NCI-H226 (cell line): ENCODE measurements around the gene EI24.

Experiments
- DNase-seq: peaks from one replicate; pipeline ENCODE4 v3.0.0-alpha.2; 2015

The EI24 gene

DNA sequence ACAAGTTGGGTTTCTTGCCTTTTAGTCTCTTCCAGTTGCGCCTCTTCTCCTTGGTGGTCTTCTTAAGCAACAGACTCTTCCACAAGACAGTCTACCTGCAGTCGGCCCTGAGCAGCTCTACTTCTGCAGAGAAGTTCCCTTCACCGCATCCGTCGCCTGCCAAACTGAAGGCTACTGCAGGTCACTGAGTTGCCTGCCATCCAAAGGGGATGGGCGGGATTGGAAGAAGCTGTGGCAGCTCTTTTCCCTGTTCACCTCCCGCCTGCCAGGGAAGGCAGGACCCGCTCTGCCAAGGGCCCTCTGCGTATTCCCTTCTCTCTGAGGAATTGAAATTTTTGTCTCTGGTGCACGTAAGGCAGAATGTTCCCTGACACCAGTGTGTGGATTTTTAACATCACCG lies 14.2 kb downstream of the EI24 start:
- DNase-seq, result no peak

GRCh38 chr11:125585487-125585886 lies 16.2 kb downstream of the EI24 start:
- no peak for DNase-seq

DNA sequence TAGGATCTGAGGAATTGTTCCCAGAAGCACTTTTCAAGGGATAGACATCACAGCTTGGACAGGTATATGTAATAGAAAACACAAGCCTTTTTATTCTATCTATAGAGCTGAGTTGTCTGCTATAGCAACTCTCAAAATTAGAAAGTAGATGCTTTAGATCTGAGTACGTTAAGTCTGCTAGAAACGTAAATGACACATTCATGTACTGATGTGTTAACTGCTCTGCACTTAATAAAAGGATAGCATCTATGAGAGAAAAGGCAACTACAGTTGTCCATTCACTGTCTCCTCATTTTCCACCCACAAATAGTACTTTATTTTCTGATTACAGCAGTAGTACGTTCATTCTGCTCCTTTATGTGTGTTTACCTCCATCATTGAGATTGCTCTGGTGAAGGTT lies 17.3 kb downstream of the EI24 start:
- no peak for DNase-seq

- no peak for DNase-seq
Measured at GRCh38 chr11:125587480-125587879, 18.2 kb downstream of the EI24 start.

DNA sequence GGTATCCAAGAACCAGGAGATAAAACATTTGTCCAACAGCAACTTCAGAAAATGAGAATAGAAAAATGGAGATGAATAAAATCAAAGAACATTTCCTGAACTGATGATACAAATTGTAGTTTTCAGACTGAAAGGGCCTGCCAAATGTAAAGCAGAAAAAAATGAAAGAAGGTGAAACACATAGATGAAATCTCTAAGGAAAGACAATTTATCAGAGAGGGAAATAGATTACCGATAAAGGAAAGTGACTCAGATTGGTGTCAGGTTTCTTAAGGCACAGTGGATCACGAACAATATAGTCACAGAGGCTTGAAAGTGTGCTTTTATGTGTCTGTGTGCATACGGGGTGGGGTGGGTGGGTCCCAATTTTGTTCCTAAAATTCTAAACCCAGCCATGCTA lies 19.2 kb downstream of the EI24 start:
- no peak for DNase-seq

- DNase-seq, result peak; percentile 7
Measured at GRCh38 chr11:125591649-125592304, 22.5 kb downstream of the EI24 start.

- peak; percentile 100 for DNase-seq
Measured at GRCh38 chr11:125592305-125593113, 23.2 kb downstream of the EI24 start, which contains the start of gene STT3A. Gene STT3A, plus strand, starts transcription at chr11:125592852. Its CDS starts 3,064 bp downstream, at chr11:125595916.

DNA sequence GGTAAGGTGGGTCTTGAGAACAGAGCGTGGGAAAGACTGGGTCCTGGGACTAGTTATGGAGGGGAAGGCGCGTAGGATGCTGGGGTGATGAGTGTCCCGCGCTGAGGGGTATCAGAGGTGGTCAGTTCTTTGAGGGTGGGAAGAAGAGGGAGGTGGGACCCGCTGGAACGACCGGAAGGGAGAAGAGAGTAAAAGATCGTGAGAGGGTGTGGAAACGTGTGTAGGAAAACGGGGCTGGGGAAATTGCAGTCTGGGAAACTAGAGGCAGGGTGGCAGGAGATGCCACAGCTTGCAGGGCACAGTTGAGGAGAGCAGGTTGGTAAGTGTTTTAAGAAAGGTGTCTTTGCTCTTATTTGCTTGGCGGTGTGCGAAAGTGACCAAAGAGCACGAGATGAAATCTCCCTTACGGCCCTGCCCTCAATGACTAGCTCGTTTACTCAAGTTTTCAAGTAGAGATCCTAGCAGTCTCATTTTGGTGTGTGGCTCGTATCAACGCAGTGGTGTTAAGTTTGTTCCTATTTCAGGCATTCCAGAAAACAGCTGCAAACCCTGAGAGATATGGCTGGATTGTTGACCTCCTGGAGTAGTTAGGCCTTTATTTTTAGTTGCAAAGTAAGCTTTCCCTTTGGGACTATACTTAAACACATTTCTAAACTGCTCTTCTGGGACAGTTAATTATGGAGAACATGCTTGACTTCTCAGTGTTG lies 24.0 kb downstream of the EI24 start:
- DNase-seq, result peak; percentile 45

DNA sequence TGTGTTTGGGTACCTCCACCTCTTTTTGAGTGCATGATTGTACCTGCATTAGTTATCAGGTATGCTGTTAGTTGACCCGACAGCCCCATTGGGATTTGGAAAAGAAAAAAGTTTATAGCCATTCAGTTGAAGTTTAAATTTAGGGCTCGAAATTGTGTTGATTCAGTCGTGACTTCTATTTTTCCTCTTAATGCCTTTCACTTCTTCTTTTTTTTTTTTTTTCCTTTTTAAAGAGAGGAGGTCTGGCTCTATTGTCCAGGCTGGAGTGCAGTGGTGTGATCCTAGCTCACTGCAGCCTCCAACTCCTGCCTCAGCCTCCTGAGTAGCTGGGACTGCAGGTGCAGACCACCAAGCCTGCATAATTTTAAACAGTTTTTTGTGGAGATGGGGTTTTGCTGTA lies 25.7 kb downstream of the EI24 start:
- no peak for DNase-seq

GRCh38 chr11:125600663-125601062 lies 31.4 kb downstream of the EI24 start:
- no peak for DNase-seq

GRCh38 chr11:125603207-125603606 lies 33.9 kb downstream of the EI24 start:
- no peak for DNase-seq

- no peak for DNase-seq
Measured at GRCh38 chr11:125605417-125605816, 36.1 kb downstream of the EI24 start.

GRCh38 chr11:125609545-125609944 lies 40.3 kb downstream of the EI24 start:
- DNase-seq, result no peak

DNA sequence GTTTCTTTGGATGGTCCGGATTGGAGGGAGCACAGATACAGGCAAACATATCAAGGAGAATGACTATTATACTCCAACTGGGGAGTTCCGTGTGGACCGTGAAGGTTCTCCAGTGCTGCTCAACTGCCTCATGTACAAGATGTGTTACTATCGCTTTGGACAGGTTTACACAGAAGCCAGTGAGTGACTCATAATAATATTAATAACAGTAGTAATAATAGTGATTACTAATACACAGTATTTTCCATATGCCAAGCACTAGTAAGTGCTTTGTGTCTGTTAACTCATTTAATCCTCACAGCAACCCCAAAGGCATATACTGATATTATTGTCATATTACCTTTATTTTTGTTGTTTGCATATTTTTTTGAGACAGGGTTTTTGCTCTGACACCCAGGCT lies 49.1 kb downstream of the EI24 start:
- DNase-seq, result no peak

DNA sequence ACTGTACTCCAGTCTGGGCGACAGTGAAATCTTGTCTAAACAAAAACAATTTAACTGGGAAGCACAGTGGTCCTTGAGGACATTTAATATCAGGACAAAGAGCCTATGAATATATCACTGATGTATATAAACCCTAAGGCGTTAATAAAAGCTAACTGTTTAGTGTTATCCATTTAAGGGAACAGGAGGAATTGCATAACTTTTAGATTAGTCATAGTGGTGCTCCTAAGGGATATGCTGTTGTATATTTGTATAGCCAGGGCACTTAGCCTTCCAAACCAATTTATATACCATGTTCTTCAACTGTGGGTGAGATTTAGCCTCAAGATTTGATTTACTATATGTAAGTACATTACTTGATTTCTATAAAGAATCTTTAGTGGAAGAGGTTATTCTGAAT lies 52.7 kb downstream of the EI24 start:
- DNase-seq, result peak; percentile 53

GRCh38 chr11:125623064-125623463 lies 53.8 kb downstream of the EI24 start:
- no peak for DNase-seq

GRCh38 chr11:125624756-125625213 lies 55.5 kb downstream of the EI24 start, which contains the start of gene CHEK1:
Gene CHEK1, plus strand, starts transcription at chr11:125625163. Its CDS starts 1,606 bp downstream, at chr11:125626769.
- DNase-seq, result no peak

GRCh38 chr11:125625225-125625629 lies 56.0 kb downstream of the EI24 start:
- DNase-seq, result no peak

DNA sequence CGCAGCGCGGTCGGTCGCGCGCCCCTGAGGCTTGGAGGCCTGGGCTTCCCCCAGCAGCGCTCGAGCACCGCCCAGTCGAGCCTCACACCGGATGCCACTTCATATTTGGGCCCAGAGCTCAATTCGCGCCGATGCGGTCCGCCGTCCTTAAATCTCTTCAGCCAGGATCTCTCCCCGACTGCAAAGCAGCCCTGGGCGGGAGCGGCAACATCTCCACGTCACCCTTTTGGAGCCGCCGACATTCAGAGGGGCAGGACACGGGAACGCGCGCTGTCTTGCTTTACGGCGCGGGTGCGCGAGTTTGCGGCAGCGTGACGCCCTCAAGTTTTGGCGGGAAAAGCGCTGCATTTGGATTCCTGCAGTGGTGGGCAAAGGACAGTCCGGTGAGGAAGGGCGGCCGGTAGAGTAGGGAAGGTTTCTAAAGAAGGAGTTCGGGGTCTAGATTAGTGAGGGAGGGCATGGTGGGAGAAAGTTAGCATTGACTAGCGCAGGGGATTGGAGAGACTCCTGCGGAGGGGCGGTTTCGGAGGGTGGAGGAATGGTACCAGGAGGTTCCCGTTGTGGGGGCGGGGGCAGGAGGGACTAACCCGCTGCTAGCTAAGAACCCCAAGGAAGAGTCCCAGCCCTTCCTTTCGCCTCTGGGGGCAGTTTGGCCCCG lies 56.5 kb downstream of the EI24 start:
- peak; percentile 88 for DNase-seq

DNA sequence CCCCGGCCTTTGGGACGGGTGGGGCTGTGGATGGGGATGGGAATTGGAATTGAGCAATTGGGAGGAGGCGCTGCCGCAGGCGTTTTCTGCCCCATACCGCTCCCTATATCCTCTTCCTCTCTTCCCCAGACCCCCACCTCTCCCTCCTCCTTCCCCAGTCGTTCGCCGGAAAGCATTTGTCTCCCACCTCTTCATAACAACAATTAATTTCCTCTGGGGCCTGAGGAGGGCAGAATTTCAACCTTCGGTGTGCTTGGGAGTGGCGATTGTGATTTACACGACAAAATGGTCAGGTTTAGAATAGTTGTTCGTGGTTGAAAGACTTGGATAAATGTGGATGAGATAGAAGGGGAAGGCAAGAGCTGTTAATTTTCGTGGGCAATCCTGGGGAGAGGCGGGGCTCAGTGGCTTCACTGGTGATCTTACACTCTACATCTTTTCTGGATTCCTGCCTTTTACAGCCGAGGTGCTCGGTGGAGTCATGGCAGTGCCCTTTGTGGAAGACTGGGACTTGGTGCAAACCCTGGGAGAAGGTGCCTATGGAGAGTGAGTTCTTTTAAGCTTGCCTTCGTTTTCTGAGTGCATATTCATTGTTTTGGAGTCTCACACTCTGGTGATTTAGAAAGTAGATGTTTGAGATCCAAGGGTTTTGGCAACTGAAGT lies 57.1 kb downstream of the EI24 start:
- DNase-seq, result peak; percentile 96

DNA sequence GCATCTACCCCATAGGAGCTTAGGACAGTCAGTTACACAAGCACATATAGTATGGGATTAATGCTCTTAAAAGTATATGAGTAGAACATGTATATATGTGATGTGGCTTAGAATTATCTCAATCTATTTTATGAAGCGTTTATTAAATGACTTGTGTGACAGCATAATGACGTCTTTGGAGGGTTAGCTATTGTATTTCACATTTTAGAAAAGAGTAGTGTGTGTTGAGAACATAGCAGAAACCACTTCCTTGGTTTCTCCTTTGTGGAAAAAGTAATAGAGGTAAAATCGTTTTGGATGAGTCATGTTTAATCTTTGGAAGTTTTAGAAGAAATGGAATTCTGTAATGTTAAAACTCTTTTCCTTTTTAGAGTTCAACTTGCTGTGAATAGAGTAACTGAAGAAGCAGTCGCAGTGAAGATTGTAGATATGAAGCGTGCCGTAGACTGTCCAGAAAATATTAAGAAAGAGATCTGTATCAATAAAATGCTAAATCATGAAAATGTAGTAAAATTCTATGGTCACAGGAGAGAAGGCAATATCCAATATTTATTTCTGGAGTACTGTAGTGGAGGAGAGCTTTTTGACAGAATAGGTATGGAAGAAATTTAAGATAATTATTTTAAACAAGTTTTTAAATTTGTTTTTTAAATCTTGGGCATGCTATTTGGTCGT lies 58.1 kb downstream of the EI24 start:
- DNase-seq, result no peak
